Activated CD4-positive, alpha-beta T cell treated with anti-CD3 and anti-CD28 coated beads, Interleukin-2, amount 50 U/mL, for 48 hours (primary cell): ENCODE results near the gene TMEM63B.
A peak's percentile ranks its signal among the peaks of the same experiment; 100 is the strongest.
"Not testable (repeated sequence)": the region's sequence is repeated elsewhere in the genome, so short reads cannot be mapped to it uniquely, and the experiment has no call there.

Experiments used
- DNase-seq, 2 experiments: peaks; one replicate each; pipeline ENCODE4 v3.0.0-alpha.2; 2020

The TMEM63B gene

GRCh38 chr6:44127186-44128019, at the start of gene TMEM63B, which contains the start of gene MRPL14:
Gene TMEM63B (plus strand): TSS chr6:44127554. CDS start chr6:44134585, 7,031 bp downstream.
Gene MRPL14 (minus strand): TSS chr6:44127452. CDS start chr6:44116611, 10,841 bp downstream.
- DNase-seq = peak; percentile 86 to 88

- DNase-seq = no peak
Observed at GRCh38 chr6:44078219-44078826, 49.0 kb upstream of the TMEM63B start.

DNA sequence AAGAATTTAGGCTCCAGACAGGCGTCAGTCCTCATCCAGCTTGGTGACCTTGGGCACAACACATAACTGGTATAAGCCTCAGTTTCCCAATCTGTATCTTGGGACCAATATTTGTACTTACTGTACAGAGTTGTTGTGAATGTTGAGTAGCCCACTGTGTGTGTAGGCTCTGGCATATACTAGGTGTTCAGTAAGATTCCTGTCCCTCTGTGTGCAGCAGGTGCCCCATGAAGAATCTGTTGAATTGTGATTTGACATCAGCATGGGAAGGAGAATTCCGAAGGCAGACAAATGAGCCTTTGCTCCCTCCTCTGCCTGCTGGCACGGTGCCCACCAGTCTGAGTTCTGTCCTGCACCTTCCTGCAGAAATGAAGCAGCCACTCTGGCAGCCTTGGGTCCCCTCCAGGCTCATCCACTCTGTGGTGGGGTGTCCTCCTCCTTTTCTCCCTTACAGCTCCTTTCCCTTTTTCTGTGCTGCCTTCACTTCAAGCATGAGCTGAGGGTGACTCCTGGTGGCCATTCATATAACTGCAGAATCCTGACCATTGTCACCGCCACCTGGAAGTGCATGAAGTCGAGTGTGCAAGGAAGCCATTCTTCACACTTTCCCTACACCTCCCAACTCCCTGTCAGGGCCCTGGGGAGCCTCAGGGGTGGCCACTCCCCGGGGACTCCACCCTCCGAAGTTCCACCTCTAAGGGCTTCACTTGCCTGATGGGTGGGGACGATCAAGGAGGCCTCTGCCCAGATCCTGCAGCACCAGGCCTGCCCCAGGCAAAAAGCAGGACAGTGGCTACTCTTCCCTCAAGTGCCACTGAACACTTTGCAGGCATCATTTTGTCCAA, 48.3 kb upstream of the TMEM63B start:
- peak; percentile 72 to 81 for DNase-seq

DNA sequence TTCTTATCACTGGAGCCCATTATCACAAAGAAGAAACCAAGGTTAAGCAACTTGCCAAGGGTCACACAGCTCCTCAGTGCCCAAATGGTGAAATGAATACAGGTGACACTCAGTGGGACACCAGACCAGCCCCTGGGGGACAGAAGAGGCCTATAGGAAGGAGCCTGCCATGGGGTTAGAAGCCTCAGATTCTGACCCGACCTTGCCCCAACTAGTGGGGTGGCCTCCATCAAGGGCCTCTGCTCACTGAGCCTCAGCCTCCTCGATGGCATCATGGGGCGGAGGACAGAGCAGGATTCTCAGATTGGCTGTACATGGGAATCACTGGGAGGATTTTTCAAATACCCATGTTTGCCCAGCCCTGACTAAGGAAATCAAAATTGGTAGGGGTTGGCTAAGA, 47.7 kb upstream of the TMEM63B start:
- DNase-seq = no peak

GRCh38 chr6:44080561-44081521, 46.5 kb upstream of the TMEM63B start:
- DNase-seq = no peak

DNA sequence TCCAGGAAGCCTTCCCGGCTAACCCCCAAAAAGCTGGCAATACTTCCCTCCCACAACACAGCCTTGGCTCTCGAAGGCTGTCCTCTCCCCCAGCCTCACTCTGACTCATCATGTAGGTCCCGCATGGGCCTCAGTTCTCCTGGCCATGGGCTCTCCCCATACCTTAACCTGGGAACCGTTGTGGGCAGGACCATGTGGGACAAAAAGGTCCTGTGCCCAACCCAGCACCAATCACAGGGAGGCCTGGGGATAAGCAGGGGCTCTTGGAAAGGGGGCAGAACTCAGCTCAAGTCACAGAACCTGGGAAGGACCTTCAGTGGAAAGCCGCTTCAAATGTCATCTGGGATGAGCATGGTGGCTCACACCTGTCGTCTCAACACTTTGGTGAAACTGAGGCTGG, 45.6 kb upstream of the TMEM63B start:
- DNase-seq = no peak

DNA sequence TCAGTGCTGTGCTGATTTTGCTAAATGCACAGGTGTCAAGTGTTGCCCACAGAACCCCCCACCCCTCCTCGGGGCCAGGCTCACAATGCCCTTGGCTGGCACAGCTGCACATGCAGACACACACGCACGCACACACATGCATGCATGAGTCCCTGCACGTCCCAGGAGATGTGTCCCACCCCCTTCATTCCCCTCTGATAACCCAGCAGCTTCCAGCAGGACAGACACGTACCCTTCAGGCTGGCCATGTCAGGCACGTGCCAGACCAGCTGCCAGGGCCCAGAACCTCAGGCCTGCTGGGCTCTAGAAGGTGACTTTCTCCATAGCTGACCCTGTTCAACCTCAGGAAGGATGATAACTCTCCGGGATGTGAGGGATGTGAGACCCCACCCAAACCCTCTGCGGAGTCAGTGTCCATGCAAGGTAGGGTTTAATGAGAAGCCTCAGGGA, 44.5 kb upstream of the TMEM63B start:
- DNase-seq = no peak

GRCh38 chr6:44084231-44085014, 42.9 kb upstream of the TMEM63B start:
- no peak for DNase-seq

GRCh38 chr6:44085219-44085618, 42.1 kb upstream of the TMEM63B start:
- DNase-seq = no peak

- no peak for DNase-seq
Observed at GRCh38 chr6:44086931-44087574, 40.3 kb upstream of the TMEM63B start.

- DNase-seq = no peak
Observed at GRCh38 chr6:44087623-44088022, 39.7 kb upstream of the TMEM63B start.

- no peak for DNase-seq
Observed at GRCh38 chr6:44088827-44089590, 38.3 kb upstream of the TMEM63B start.

- DNase-seq = no peak
Observed at GRCh38 chr6:44090465-44090864, 36.9 kb upstream of the TMEM63B start.

DNA sequence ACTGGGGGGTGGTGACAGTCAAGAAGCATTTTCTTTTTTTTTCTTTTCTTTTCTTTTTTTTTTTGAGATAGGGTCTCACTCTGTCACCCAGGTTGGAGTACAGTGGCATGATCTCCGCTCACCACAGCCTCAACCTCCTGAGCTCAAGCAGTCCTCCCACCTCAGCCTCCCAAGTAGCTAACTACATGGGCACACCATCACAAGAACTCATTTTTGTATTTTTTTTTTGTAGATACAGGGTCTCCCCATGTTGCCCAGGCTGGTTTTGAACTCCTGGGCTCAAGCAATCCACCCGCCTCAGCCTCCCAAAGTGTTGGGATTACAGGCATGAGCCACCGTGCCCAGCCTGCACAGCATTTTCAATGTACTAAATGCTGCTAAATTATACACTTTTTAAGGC, 36.0 kb upstream of the TMEM63B start:
- DNase-seq = not testable (repeated sequence)

- no peak for DNase-seq
Observed at GRCh38 chr6:44091981-44092884, 35.1 kb upstream of the TMEM63B start.

GRCh38 chr6:44093066-44093465, 34.3 kb upstream of the TMEM63B start:
- no peak for DNase-seq

DNA sequence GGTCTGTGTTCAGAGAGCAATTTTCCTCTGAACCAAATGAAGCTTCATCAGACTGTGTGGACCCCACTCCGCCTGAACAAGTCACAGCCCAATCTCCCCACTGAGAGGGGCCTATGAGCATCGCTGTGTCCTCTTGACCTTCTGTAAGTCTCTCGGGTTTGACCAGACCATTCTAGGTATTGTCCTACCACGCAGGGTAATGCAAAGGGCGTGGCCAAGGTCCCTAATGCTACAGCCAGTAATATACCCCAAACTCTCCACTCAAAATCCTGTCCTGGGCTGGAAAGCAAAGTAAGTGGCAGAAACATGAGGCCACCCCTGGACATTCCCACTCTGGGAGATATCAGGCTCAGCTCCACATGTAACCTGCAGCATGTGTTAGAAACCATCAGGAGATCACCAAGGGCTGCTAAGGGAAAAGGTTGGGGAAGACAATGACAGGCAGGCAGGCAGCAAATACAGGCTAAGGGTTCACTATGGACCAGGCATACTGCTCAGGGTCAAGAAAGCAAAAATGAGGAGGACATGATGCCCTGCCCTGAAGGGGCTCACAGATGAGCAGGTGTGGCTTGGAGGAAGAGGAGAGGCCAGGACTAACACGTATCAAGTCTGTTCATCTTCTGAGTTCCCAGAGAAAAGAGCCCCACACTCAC, 33.5 kb upstream of the TMEM63B start:
- no peak for DNase-seq
